RWPE1 (cell line): Measurements from ENCODE around the gene SDC4.
"Not testable (repeated sequence)": the region's sequence is repeated elsewhere in the genome, so short reads cannot be mapped to it uniquely, and the experiment has no call there.

ENCODE experiments used
- CTCF ChIA-PET: fragments of 350-600 bp; sonication (Branson Sonifier 250); formaldehyde crosslinking; extraction: SDS; loops from one replicate; lab custom pipeline; 2021; lab: Yijun Ruan, JAX
- POLR2A ChIA-PET: fragments of 400-600 bp; formaldehyde crosslinking; extraction: SDS; loops from one replicate; lab custom pipeline; 2020; ENCODE audit warnings: antibody characterized with exemption; ENCODE audit not compliant: low non-redundant PET; lab: Yijun Ruan, JAX
- DNase-seq: peaks from one replicate; pipeline ENCODE4 v3.0.0; 2012; ENCODE audit warnings: low spot score
- H3K27ac ChIP-seq: fragments of 450-650 bp; 2 replicates; pipeline ENCODE4 v1.5.1; 2017
- TF ChIP-seq, protein P1 (sequence below): fragments of 450-650 bp; conservative IDR thresholded peaks from 2 replicates; pipeline ENCODE4 v1.5.1; 2017; ENCODE audit warnings: low read depth, mild to moderate bottlenecking

Gene SDC4

DNA sequence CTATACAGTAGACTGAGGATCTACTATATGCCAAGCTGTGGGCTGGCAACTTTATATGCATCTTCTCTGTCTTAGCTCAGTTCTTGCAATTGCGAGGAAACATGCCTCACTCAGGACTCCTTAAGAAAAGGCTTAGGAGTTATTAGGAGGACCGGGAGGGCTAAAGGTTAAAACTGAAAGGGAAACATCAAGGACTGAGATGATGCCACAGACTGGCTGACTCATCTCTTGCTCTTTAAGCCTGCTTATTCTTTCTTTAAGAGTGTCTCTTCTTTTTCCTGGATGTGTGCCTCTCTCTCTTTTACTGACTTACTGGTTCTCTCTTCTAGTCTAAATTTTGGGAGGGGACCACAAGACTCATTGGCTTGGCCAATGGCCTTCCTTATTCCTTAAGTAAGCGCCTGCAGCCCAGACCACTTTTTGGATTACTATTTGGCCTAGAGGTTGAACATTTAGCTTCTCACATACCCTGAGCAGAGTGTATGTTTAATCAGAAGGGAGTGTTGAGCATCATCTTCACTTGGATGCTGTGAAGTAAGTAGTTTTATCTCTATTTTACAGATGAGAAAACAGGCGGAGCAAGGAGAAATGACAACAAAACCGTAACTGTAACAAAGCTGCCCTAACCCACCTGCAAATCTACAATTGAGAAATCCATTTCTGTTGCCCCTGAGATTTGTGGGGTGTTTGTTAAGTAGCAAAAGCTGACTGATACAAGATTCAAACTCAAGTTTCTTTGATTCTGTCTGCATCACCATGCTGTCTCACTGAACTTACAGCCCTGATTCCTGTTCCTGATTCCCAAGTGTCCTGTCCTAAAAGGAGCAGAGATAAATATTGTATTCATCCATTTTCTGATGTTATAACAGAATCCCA is 7.2 kb upstream of the SDC4 start:
- POLR2A ChIA-PET: no interaction called here
- no peak for DNase-seq
- TF ChIP-seq, protein P1, sequence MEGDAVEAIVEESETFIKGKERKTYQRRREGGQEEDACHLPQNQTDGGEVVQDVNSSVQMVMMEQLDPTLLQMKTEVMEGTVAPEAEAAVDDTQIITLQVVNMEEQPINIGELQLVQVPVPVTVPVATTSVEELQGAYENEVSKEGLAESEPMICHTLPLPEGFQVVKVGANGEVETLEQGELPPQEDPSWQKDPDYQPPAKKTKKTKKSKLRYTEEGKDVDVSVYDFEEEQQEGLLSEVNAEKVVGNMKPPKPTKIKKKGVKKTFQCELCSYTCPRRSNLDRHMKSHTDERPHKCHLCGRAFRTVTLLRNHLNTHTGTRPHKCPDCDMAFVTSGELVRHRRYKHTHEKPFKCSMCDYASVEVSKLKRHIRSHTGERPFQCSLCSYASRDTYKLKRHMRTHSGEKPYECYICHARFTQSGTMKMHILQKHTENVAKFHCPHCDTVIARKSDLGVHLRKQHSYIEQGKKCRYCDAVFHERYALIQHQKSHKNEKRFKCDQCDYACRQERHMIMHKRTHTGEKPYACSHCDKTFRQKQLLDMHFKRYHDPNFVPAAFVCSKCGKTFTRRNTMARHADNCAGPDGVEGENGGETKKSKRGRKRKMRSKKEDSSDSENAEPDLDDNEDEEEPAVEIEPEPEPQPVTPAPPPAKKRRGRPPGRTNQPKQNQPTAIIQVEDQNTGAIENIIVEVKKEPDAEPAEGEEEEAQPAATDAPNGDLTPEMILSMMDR: no peak
- H3K27ac ChIP-seq: no peak overlapping the region
- CTCF ChIA-PET: interaction anchor here (0.6 to 1.5 kb wide), 5 partner anchors 15 to 82 kb away, joined by 3 to 6 read pairs (median 3); no protein-coding TSS in a partner anchor

DNA sequence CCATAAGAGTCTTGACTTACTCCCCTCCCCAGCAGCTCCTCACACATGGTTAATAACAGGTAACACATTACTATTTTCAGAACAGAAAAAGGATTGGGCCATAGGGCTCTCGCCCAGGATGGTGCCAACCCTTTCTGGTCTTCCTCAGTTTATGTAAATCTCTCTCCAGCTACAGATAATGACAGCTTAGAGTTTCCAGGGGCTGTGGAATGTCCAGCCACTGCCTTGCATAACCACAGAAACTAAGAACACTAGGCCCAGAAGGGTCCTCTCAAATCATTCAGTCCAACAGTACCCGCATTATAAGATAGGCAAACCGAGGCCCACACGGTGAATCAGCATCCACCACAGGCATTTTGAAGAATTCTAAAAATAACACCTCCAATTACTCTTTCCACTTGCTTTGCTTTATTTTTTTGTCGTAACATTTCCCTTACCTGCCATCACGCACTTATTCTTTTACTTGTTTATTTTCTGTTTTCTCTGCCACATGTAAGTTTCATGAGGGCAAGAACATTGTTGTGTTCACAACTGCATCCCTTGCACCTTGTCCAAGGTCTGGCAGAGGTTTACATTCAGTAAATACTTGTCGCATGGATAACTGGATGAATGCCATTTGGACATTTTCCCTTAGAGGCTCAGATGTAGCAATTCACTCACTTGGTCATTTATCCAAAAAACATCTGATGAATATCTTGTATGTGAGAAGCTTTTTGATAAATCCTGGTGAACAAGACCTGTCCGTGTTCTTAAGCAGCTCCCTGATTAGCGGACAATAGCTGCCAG is 6.4 kb upstream of the SDC4 start:
- TF ChIP-seq, protein P1: no peak
- no peak overlapping the region for H3K27ac ChIP-seq
- ChIA-PET CTCF (interaction anchor here (0.8 to 1.5 kb wide), 4 partner anchors 19 to 82 kb away, joined by 3 to 6 read pairs (median 4); no protein-coding TSS in a partner anchor), POLR2A (no interaction called here)
- no peak for DNase-seq

DNA sequence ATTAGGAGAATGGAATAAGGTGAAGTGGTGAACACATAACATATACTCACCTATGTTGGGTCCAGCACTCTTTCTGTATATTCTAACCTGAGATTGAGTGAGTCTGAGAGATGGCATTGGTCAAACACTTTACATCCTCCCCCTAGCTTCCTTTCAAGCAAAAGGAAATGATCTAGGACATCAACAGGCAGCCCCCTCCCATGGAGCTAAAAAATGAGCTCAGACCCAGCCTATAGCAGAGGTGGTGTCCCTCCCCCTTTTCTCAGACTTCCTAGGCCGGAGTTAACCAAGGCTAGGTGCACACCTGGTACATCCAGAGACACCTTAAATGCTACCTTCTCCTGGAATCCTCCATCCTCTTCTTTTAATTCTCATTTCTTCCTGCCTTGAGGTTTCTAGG is 5.5 kb upstream of the SDC4 start:
- POLR2A ChIA-PET: no interaction called here
- CTCF ChIA-PET: interaction anchor here (1.3 kb wide), 1 partner anchor 60 kb away, joined by 5 read pairs; no protein-coding TSS in a partner anchor
- H3K27ac ChIP-seq: no peak overlapping the region
- DNase-seq: no peak
- TF ChIP-seq, protein P1: no peak

DNA sequence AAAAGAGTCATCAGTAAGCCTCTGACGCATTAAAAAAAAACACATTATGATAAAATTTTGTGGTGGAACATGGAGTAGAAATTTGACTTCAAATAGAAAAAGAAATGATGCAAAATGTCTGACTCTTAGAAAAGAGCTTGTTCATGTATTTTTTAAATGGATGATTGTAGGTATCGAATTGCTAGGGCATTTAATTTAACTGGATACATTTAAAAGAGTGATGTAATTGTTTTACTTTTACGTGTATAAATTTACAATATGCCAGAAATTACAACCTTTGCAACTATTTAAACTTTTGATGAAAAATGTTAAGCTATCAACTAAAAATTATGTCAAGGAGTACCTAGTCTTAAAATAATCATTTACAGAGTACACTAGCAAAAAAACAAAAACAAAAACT is 4.5 kb upstream of the SDC4 start:
- no peak for DNase-seq
- TF ChIP-seq, protein P1: no peak
- no peak overlapping the region for H3K27ac ChIP-seq
- CTCF ChIA-PET: interaction anchor here (0.7 to 2.1 kb wide), 5 partner anchors 8 to 277 kb away, joined by 3 to 10 read pairs (median 3); partner anchors contain the start of genes SYS1 and WFDC10A
- POLR2A ChIA-PET: no interaction called here

DNA sequence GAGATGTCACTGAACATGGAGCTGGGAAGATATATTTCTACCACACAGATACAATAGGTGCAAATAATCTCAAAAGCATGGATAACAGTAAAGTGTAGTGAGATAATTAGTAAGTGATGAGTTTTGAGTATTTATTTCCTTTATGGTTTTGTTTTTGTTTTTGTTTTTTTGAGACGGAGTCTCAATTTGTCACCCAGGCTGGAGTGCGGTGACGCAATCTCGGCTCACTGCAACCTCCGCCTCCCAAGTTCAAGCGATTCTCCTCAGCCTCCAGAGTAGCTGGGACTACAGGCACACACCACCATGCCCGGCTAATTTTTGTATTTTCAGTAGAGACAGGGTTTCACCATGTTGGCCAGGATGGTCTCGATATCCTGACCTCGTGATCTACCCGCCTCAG is 2.6 kb upstream of the SDC4 start:
- ChIA-PET POLR2A (interaction anchor here (0.6 kb wide), 1 partner anchor 10 kb away, joined by 6 read pairs; no protein-coding TSS in a partner anchor), CTCF (interaction anchor here (2.1 kb wide), 1 partner anchor 12 kb away, joined by 10 read pairs; the partner anchor contains the start of gene SYS1)
- not testable (repeated sequence) for H3K27ac ChIP-seq, DNase-seq

DNA sequence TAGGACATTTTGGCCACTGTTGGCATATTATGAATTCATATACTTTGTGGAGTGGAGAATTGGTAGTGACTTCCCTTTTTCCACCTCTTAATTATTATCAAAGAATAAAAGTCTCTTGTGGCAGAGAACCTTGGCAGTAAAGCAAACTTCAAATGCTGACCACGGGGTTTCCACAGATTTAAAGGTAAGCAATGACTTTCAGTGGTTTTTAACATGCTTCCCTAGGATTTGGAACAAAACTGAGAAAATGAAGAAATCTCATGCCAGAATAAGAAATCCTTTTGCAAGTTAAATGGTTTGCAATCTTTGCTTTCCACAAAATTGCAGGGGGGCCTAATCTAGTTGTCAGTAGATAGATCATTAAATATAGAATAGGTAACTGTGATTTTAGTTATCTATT is 2.0 kb upstream of the SDC4 start:
- TF ChIP-seq, protein P1: no peak
- DNase-seq: no peak
- CTCF ChIA-PET: no interaction called here
- POLR2A ChIA-PET: no interaction called here
- H3K27ac ChIP-seq: no peak overlapping the region
